NCI-H2196 treated with DMSO at 0.1 percent for 48 hours (cell line): ENCODE data around the gene OR2T5.
"Not testable (repeated sequence)": the region's sequence is repeated elsewhere in the genome, so short reads cannot be mapped to it uniquely, and the experiment has no call there.

Experiments
- DNase-seq: peaks from one replicate; lab custom pipeline; 2025; ENCODE audit not compliant: unreplicated experiment; lab: John Stamatoyannopoulos, UW

OR2T5 gene

DNA sequence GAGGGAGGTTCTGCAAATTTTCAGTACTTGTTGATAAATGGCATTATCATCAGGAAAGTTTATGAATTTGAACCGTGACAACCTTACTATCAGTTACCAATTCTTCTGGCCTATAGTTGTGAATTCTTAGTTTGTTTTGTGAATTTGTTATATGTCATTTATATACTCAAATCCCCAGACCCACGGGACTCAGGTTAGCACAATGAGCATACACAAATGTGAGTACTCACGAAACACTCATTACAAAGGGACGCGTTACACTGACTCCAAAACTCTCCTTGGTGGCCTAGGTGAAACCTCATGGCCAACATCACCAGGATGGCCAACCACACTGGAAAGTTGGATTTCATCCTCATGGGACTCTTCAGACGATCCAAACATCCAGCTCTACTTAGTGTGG, at the start of gene OR2T5:
OR2T5 (plus strand) TSS at position 301 of the 400 bp plus-strand sequence; CDS start at position 301, 0 bp downstream.
- not testable (repeated sequence) for DNase-seq

- not testable (repeated sequence) for DNase-seq
Measured at GRCh38 chr1:248438668-248439067, 49.7 kb upstream of the OR2T5 start.

GRCh38 chr1:248439283-248439682, 49.1 kb upstream of the OR2T5 start:
- DNase-seq, result not testable (repeated sequence)

DNA sequence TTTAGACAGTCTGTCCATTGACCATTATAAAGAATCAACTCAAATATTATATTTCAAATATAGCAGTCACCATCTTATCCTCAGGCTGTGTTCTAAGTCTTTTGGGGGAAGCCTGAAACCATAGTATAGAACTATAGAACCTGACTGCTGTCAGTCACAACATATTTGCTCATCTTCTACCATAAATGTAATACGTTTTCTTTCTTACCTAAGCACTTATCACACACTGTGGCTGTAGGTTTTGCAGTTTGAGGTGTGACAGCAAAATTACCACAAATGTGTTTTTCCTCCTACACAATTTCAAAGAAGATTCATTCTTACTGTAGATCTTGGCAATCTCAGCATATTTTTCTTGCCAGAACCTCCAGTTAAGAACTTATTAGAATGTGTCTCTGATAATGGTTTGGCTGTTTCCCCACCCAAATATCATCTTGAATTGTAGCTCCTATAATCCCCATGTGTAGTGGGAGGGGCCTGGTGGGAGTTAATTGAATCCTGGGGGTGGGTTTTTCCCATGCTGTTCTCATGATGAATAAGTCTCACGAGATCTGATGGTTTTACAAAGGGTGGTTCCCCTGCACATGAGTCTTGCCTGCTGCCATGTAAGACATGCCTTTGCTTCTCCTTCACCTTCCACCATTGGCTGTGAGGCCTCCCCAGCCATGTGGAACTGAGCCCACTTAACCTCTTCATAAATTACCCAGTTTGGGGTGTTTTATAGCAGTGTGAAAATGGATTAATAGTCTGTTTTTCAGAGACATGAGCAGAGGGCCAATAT, 45.7 kb upstream of the OR2T5 start:
- DNase-seq, result not testable (repeated sequence)

DNA sequence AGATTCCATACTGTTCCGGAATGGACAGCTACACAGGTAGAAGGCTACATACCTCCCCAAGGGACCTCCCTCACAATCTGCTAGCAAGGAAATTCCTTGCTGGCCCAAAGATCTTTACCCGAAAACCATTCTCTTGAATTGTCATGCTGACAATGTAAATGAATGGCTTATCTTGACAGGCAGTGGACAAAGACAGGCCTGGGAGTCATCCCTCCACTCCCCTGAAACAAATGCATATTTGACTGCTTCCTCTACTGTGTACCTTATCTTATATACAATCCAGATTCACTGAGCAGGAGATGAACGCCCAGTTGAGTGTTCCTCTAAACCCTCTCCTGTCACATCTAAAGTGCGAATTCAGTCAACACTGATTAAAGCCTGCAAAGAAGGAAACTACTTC, 43.8 kb upstream of the OR2T5 start:
- DNase-seq, result not testable (repeated sequence)

DNA sequence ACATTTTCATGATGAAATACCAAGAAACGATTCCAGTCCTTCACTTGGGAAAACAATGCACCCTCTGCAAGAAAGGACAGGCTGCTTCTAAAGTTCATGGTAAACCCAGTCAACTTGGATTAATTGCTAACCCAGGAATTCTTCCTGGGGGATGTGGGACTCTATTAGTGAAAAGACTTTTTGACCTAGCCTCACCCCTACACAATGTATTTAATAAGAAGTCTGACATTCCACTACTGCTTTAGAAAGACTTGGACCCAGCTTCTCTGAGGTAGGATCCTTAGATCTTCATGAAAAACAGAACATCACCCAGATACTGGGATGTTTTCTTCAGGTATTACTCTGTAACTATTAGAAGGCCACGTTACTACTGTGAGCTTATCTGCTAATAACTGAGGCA, 43.0 kb upstream of the OR2T5 start, which contains the start of gene OR2T2:
OR2T2 (plus strand) TSS at position 239 of the 400 bp plus-strand sequence. CDS start 7,161 bp downstream, outside the sequence.
- not testable (repeated sequence) for DNase-seq

DNA sequence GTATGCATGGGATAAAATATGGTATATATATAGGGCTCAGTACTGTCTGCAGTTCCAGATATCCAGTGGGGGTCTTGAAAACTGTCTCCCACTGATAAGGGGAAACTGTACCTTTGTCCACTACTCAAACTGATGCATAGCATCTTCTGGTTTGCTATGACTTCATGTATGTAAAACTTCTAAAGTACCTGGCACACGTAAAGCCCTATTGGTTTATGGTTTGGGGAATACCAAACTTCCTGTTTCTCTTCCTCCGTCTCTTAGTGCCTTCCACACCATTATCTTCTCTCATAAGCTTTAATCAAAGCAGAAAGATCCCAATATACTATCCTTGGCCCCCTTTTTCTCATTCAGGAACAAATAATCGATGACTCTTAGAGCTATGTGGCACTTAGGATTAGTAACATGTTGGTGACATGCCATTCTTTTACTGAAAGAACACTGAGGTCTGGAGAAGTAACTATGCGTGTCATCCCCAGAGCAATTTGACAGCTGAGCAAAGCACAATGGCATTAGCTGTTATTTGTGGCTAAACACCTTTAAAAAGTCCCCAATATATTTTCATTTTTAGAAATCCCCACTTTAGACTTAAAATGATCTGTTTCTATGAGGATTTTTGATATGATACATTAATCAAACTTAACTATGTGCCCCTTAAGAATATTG, 39.8 kb upstream of the OR2T5 start:
- not testable (repeated sequence) for DNase-seq

- DNase-seq, result not testable (repeated sequence)
Measured at GRCh38 chr1:248449821-248450465, 38.4 kb upstream of the OR2T5 start.

DNA sequence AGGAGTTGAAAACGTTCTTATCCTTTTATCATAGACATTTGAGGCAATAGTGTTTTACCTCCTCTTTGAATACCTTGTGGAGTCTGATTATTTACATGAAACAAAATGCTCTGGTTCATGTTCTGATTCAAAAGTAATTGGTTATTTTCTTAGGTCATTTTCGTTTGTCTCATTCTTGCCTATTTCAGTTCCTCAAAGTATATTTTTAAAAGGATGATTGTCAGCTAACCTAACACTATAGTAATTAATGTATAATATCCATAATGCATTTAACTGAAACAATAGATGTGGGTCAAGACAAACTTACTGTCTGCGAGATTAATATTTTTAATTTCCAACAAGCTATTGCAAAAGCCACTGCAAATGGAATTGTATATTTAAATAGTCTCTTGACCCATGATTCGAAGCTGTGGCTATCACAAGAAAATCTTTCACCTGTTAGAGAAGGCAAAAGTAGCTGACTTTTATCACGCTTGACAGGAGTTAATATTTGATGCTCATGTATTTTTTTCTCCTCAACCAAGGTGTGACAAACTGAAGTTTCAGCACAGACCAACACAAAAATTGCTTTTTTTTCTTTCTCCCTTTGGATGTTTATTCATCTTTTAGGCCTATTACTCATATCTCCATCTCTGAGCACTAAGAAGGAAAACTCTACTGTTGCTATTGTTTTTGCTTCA, 37.8 kb upstream of the OR2T5 start:
- DNase-seq, result not testable (repeated sequence)

DNA sequence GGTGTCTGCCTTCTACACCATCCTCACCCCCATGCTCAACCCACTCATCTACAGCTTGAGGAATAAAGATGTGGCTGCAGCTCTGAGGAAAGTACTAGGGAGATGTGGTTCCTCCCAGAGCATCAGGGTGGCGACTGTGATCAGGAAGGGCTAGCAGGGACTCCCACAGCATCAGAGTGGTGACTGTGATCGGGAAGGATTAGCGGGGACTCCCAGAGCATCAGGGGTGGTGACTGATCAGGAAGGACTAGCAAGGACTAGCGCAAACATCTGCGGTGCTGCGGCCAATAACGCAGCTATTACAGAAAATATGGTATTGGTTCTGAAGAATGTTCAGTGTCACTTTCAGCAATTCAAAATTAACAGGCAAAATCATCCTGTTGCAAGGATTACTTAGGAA, 34.8 kb upstream of the OR2T5 start:
- DNase-seq, result not testable (repeated sequence)

DNA sequence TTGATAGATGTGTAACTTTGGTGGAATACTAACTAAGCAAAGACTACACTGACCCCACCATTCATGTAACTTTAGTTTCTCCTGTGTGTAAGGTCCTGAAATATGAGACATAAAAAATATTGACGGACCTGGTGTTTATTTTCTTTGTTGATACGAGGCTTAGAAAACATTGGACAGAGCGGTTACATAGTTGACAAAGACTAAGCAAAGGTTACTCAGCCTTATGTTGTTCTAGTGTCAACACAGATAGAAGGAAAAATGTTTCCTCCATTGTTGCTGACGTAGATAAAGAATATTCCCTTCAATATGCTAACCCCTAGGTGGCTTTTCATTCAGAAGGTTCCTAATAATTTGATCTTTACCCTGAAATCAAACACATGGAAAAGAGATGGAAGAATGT, 33.3 kb upstream of the OR2T5 start:
- DNase-seq, result not testable (repeated sequence)

GRCh38 chr1:248456635-248457034, 31.8 kb upstream of the OR2T5 start:
- not testable (repeated sequence) for DNase-seq

DNA sequence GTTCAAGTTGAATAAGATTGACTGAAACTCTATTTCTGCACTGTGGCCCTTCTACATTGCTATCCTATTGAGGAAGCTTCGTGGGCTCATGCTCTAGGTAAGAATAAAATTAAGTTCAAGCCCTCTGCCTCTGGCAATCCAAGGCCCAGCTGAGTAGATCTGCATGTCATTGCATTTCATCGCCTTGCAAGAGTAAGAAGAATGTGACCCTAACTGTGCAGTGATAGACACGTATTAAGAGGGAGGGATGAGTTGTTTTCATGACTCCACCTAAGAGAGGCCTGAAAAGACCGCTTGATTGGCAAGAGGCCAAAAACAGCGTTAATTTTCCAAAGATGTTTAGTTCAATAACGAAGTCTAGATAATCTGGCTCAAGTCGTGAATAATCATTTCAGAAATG, 29.3 kb upstream of the OR2T5 start:
- DNase-seq, result not testable (repeated sequence)

GRCh38 chr1:248471154-248471553, 17.2 kb upstream of the OR2T5 start:
- no peak for DNase-seq

GRCh38 chr1:248472111-248472510, 16.3 kb upstream of the OR2T5 start:
- DNase-seq, result not testable (repeated sequence)

DNA sequence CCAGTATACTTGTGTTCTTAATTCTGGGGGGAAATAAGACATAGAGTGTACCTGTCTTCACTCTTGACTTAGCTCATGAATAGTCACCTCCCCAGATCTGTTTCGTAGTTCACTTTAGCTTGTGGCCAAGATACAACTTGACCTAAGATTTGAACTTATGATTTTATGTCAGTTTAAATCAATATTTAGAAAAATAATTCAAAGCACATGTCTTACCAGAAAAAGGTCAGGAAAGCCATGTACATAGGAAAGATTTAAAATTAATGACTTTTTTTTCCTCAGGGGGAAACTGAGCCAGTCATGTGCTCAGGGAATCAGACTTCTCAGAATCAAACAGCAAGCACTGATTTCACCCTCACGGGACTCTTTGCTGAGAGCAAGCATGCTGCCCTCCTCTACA, 15.3 kb upstream of the OR2T5 start, which contains the start of gene OR2T3:
OR2T3 (plus strand) TSS at position 301 of the 400 bp plus-strand sequence; CDS start at position 301, 0 bp downstream.
- not testable (repeated sequence) for DNase-seq

- DNase-seq, result not testable (repeated sequence)
Measured at GRCh38 chr1:248475660-248476059, 12.7 kb upstream of the OR2T5 start.

- DNase-seq, result not testable (repeated sequence)
Measured at GRCh38 chr1:248481686-248482579, 6.5 kb upstream of the OR2T5 start.

GRCh38 chr1:248496661-248497060, 8.3 kb downstream of the OR2T5 start:
- not testable (repeated sequence) for DNase-seq
